ENCODE data around the gene PARD3B.

DNA sequence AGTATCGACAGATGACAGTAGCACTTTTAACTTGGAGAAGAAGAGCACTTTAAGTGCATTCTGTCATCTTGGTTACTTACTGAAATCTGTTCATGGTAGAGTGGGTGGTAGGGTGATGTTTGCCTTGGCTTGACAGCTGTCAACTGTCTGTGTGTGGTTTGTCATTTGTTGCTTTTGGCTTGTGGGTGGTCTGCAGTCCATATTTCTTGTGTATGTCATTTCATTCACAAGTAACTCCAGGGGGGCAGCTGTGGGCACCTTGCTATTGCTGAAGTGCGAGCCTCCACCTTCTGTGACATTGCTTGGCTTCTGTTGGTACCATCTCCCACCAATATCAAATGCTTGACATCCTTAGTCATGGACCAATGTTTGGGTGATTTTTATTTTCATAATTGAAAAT, 825.5 kb downstream of the PARD3B start:
- TF ChIP-seq, protein P1, sequence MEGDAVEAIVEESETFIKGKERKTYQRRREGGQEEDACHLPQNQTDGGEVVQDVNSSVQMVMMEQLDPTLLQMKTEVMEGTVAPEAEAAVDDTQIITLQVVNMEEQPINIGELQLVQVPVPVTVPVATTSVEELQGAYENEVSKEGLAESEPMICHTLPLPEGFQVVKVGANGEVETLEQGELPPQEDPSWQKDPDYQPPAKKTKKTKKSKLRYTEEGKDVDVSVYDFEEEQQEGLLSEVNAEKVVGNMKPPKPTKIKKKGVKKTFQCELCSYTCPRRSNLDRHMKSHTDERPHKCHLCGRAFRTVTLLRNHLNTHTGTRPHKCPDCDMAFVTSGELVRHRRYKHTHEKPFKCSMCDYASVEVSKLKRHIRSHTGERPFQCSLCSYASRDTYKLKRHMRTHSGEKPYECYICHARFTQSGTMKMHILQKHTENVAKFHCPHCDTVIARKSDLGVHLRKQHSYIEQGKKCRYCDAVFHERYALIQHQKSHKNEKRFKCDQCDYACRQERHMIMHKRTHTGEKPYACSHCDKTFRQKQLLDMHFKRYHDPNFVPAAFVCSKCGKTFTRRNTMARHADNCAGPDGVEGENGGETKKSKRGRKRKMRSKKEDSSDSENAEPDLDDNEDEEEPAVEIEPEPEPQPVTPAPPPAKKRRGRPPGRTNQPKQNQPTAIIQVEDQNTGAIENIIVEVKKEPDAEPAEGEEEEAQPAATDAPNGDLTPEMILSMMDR (conservative IDR thresholded peaks at IDR 0.05; ENCODE audit: low read depth, low read length): no peak
- no peak for TF ChIP-seq EZH2 (IDR thresholded peaks at IDR 0.05; ENCODE audit: low read length, unreplicated experiment)

Measured in PC-3 (cell line).